Eye (tissue), 1 donor: Measurements from ENCODE around the gene COL2A1.
"Not testable (repeated sequence)": the region's sequence is repeated elsewhere in the genome, so short reads cannot be mapped to it uniquely, and the experiment has no call there.

Experiments
- DNase-seq: peaks from one replicate; pipeline ENCODE4 v3.0.0-alpha.2; 2015

The COL2A1 gene

DNA sequence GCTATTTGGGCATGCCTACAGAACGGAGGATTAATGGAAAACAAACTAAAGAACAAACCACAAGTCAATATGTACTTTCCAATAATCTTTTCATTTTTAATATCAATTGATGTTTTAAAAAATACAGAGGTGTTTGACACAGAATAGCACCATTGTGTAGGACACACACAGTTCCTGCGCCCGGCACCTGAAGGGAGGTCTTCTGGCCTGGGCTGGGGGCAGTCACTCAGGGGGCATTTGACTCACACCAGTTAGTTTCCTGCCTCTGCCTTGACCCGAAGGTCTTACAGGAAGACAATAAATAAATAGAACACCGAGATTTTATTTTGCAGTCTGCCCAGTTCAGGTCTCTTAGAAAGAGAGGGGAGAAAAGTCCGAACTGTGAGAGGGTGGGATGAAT is 31.4 kb downstream of the COL2A1 start:
- DNase-seq: no peak

DNA sequence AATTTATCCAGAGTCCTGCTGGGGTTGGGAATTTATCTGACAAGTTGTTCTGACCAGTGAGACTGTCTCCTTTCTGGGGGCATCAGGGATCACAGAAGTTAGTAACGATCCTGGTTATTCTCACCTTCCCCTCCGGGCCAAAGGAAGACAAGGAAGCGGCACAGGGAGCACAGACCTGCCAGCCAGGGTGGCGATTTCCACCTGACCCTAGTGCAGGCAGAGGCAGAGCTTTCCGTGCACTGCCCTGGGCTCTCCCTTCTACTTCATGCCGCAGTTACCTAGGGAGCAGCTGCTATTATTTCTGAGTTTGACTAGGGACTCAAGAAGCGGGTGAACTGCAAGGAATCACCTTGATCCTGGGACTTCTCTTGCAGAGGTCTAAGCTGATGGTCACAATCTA is 33.4 kb downstream of the COL2A1 start:
- DNase-seq: no peak

DNA sequence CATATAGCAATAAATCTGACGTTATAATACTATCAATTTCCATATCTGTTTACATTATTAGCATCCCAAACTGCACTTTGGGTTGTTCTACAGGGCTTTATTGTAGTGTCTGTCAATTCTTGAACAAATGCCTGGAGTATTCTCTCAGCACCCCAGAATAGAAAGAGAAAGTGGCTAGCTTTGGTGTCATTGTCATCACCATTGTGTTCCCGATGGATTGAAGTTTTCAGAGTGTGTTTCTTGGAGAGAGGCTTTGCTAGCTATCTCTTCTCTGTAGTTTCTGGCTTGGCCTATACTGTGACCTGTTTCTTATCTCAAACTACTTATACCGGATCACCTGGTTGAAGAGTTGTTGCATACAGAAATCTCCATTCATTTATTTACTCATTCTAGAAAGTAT is 34.4 kb downstream of the COL2A1 start:
- DNase-seq: no peak

DNA sequence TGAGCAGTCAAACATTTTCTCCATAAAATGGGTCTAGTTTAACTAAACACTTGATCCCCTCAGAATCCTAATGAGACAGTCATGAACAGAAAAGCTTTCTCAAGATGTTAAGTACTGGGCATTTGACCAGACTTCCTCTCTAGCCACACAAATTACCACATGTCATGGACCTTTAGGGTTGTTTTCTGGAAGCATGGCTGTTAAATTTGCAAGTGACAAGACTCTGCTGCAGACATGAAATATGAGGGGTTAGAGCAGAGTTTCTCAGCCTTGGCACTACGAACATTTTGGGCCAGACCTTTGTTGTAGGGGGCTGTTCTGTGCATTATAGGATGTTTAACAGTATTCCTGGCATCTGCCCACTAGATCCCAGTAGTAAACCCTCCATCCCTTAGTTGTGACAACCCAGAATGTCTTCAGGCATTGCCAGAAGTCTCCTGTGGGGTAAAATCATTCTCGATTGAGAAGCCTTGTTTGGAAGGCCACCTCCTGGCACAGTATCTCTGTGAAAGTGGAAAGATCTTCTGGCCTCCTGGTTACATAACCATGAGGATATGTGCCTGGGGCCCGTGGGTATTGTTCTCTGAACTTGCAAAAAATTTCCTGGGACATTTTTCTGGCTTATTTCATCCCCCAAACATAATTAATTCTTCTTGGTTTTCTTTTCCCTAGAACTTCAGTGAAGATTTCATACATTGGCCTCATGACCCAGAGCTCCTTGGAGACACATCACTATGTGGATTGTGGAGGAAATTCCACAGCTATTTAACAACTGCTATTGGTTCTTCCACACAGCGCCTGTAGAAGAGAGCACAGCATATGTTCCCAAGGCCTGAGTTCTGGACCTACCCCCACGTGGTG is 36.6 kb downstream of the COL2A1 start:
- DNase-seq: no peak

DNA sequence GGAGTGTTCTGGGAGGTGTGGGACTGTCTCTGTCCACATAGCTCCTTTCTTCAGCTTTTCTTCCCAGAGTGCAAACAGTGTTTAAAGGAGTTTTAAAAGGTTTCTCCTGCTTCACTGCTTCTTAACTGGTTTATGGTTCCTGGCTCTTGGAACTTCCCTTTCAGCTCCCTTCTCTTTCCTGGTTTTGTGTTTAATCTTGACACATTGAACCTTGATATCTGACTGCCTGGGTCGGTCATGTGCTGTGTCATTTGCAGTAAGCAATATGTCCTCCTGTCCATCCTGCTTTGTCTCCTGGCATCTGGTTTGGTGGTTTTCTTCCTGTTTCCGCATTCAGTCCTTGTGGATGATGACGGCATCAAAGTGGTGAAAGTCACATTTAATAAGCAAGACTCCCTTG is 38.7 kb downstream of the COL2A1 start:
- DNase-seq: no peak

DNA sequence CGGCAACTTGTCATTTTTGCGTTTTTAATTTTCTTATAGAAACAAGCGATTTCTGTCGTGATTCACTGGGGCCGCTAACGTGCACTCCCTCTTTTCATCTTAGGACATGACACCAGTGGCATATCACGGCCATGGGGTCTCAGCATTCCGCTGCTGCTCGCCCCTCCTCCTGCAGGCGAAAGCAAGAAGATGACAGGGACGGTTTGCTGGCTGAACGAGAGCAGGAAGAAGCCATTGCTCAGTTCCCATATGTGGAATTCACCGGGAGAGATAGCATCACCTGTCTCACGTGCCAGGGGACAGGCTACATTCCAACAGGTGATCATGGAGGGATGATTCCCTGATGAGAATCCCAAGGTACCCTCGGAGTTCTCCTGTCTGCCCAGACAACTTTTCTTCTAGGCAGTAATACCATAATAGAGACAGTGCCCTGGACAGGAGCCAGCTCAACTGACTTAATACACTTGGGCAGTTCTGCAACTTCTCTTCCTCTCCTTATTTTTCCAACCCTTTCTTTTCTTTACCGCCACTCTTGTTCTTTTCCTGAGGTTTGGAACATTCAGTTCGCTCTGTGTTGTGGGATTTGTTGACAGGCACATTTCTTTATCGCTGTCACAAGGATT is 40.1 kb downstream of the COL2A1 start:
- DNase-seq: peak; percentile 57

DNA sequence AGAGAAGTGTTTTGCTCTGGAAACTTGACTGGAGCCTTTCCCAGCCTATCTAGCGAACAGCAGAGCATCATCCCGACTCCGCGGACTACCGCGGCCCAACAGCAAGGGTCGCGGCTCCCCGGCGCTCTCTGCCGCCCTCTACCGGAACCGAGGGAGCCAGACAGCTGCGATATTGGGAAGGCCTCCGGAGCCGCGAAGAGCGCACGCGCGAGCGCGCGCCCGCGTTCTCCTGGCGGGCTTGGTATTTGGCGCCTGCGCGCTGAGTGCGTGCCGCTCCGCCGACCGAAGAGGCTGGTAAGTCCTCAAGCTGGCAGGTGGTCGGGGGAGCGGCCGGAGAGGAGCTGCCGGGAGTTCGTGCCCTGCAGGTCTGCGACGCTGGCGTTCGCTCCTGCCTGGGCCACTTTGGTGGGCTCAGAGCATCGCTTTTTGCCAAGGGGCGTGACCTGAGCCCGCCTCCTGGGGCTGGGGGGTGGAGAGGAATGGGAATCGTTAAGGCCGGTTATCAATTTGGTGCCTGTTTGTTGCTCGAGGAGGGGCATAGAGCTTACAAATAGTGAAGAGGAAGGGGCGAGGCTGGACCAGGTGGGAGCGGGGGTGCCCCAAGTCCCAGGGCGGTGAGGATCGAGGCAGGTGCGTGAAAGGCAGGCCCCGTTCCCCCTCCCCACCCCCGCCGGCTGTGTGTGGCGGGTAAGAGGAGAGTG is 40.8 kb downstream of the COL2A1 start, which contains the start of gene TMEM106C:
TSS of gene TMEM106C (plus strand) at position 257 of the 701 bp plus-strand sequence. CDS start 641 bp downstream, outside the sequence.
- DNase-seq: peak; percentile 98

DNA sequence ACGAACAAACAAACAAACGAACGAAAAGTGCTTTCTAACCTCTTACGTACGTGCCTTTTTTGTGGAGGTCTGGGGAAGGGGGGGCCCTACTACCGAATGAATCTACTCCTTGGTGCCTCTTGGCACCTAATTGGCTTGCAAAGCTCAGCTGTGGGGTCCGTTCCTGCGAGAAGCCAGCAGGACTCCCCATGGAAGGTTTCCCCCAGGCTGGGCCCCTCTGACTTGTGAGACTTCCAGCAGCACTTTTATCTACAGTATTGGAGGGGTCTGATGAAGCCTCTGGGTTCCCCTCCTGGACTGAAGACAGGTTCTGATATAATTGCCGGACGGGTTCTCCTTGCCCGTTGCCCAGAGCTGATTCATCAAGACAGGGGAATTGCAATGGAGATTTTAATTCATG is 42.1 kb downstream of the COL2A1 start:
- no peak for DNase-seq

DNA sequence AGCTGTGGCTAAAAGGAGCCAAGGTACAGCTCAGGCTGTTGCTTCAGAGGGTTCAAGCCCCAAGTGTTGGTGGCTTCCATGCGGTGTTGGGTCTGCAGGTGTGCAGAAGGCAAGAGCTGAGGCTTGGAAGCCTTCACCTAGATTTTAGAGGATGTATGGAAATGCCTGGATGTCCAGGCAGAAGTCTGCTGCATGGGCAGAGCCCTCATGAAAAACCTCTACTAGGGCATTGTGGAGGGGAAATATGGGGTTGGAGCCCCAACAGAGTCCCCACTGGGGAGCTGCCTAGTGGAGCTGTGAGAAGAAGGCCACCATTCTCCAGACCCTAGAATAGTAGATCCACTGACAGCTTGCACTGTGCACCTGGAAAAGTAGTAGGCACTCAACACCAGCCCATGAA is 46.6 kb downstream of the COL2A1 start:
- not testable (repeated sequence) for DNase-seq

DNA sequence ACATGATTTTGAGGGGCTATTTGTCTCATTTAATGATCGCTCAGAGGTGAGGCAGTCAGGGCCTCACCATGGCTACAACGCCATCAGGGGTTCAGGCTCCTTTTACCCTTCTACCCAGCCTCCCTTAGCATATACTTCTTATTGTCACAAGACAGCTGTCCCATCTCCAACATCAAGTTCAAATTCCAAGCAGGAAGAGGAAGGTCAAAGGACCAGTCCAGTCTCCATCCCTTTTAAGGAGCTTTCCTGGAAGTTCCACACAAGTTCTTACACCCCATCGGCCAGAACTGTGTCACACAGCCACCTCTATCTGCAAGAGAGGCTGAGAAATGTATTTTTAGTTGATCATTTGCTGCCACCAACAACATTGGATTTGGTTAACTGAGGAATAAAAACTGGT is 49.2 kb downstream of the COL2A1 start:
- no peak for DNase-seq

DNA sequence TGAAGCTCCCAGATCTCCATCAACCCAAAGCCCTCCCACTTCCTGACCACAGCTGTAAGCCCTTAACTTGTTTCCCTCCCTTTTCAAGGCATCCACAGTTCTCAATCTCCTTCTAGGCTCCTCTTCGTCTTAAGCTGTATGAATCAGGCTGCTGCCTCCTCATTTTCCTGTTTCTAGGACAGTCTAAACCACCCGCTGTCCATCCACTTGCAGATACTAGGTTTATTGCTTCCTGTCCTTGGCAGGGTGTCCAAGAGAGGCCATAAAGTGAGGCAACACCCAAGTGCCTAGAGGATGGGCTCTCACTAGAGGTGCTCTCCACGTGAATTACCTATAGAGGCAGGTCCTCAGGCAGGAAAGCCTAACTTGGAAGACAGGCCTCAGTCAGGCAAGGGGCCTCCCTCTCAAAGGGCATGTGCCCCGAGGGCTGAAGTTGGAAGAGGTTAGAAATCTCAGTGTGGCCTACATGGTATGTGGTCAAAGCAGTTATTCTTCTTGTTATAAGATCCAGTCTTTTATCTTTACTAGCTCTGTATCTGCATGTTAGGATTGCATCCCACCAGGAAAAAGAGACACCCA is 49.7 kb downstream of the COL2A1 start:
- no peak for DNase-seq

DNA sequence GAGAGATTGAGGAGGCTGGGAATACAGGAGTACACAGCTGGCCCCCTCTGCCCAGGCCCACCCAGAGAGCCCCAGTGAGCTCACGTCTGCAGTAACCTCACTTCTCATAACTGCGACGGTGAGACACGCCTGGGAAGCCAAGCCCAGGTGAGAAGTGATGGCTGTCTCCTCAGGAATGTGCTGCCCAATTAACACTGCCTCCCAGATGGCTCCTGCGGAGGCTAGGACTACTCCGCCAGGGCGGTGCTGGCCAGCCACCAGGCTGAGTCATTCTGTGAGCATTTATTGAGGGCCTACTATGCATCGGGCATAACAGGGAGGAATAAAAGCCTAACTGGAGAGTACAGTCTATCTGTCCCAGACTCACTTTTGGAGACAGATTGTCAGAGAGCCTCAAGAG is 50.2 kb downstream of the COL2A1 start:
- no peak for DNase-seq

DNA sequence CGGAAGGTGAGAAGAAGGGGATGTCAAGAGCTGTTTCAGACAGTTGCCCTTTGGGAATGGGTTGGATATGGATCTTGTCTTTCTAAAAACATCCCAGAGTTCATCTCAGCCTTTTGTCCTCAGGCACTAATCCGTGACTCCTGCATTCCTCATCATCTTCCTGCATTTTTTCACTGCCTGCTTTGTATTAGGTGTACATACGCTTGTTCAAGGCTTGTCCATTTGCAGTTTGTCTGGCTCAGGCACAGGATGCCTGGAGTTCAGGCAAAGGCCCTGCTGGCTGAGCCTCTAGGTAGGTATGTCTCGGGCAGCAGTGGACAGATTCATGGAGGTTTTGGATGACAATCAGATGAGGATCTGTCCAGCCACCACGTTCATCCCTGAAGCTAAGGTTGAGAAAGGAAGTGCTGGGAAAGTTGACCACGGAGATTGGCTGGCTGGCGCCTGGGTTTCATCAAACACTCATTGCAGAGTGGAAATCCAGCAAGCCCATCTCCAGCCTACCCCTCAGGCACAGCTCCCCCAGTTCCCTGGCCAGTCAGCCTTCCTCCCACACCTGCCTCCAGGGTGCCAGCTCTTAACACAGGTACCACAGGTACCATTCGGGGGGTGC is 53.3 kb downstream of the COL2A1 start:
- no peak for DNase-seq

DNA sequence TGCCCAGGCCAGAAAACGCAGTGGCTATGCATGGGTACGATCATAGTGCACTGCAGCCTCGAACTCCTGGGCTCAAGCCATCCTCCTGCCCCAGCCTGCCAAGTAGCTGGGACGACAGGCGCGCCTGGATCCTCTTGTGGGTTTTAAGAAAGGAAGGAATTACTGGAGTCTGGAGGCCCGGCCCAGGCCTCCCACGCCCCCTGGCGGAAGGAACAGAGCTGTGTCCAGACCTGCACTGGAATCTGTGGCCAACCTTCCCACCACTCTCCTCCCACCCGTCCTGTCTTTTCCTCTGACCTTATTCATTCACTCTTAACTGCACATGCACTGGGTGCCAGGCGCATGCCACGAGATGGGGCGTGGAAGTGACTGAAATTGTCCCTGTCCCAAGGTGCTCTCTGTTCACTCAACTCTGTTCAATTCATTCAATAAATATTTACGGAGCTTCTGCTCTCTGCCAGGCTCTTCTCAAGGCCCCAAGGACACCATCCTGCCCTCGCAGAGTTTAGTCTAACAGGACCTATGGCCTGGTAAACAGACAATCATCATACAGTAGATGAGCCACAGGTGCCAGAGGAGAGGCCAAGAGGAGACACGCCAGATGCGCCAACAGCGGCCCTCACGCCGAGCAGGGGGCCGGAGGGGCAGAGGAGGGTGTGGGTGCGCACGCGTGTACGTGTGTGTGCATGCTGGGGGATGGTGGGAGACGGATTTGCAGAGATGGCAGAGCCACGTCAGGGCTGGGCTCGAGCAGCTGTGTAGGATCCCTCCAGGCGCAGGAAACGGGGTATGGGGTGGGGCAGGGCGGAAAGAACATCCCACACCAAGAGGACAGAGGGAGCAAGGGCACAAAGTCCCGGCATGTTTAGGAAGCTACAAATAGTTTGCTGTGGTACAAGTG is 54.6 kb downstream of the COL2A1 start:
- DNase-seq: peak; percentile 86

DNA sequence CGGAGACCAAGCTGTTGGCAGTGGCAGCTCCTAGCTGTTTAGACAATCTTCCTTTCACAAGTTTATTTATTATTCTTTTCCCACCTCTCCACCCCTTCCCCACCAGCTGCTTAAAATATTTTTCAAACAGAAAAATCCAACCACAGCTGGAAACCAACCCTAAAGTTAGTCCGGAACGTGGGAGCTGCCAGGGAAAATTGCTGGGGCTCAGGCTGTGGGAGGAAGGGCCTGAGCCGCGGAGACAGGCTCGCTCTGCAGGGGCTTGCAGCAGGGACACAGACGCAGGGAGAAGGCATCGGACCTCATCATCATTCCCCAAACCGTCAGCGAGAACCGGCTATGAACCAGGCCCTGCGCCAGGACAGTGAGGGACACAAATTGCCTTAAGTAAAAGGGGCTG is 56.9 kb downstream of the COL2A1 start:
- DNase-seq: peak; percentile 23

DNA sequence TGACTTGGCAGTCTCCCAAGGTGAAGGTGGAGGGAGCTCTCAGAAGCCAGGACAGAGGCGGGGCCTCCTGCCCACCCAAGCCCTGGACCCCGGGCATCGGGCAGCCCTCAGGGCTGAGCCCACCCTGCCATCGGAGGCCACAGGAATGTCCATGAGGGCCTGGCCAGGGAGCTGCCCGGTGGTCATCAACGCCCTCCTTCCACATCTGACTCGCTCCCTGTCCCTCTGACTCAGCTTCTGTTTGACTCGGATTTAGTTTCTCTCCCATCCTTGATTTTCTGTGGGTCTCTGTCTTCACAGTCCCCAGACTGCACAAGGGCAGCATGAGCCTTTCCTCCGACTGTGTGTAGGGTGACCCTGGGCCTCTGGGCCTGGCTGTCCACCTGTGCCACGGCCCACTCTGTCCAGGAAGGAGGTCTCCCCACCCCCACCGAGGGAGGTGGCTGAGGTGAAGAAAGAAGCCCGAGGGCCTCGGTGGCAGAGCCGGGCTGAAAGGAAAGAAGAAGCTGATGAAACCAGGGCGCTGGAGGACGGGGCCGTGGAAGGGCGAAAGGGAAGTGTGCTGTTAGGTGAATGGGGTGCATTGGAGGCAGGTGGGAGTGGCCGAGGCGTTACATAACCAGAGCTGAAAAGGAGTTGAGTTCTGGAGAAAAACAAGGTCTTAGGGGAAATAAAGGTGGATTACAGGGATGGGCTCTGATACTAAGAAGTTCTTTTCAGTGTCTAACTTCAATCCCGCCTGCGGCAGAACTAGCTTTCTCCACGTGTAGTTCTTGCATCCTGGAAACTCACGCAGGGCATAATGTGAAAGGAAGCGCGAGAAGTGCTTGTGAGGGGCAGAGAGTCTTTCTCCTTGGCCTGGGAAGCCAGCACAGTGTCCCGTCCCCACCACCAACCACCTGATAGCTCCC is 57.6 kb downstream of the COL2A1 start:
- no peak for DNase-seq

DNA sequence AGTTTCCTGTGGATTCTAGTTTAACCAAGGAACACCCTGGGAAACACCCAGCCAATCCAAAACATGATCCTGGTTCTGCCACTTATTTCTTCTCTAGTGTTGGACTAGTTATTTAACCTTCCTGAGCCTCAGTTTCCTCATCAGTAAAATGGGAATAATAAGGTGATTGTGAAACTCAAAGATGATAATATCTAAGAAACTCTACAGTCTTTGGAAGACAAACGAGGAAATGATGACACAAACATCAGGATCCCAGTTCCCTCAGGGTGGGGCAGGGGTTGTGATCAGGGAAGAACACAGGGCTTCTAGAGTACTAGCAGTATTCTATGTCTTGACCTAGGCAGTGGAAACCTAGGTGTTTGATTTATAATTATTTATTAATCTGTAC is 58.9 kb downstream of the COL2A1 start:
- no peak for DNase-seq

DNA sequence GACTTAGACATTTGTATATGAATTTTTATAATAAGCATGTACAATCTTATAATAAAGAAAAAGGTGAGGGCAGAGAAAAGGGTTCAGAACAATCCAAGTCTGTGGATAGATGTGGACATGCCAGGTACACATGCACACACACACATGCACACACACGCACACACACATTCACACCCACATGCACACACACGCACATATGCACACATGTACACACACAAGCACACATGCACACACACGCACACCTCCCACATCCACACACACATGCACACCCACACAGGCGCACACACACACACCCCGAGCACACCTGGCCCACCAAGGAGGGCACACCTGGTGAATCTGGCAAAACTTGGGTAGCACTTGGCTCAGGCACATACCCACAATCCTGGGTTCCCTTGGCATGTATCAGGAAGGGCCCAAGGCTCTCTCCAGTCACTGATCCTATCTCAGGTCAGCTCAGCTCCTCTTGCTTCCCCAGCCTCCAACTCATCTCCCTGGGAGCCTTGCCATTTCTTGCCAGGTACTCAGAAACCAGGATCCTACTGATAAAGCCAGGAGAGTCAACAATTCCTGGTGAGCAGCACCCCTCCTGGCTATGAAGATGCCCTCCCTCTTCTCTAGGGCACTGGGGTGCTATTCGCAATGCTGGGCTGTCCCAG is 59.5 kb downstream of the COL2A1 start:
- DNase-seq: no peak

DNA sequence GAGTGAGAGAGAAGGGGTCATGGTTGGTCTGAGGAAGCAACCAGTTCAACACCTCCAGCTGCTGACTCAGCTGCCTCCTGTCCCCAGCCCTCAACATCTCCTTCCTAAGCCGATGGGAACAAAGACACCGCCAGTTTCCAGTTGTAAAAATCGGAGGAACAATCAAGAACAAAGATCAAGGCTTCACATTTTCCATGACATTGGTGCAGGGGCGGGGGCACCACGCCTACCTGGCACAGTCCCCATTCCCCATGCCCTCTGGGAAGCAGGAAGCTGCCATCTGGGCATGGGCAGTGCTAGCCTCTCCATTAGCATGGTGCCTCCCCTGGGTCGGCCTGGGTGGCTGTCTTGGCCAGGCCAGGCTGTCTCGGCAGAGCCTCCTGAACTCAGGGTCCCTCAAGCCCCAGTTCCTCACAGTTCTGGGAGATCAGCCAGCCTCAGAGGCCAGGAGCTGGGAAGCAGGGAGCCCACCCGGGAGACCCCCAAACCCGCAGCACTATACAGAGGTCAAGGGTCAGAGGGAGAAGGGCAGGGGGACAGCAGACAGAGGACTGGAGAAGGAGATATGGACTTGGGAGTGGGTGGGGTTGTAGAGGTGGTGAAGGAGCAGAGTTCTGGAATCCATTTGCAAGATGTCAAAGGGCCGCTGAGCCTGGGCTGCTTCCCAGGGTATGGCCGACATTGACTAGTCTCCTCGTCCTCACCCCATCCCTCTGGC is 60.5 kb downstream of the COL2A1 start:
- no peak for DNase-seq
